ENCODE results near the gene HAAO. TPM values are rescaled to one million over a fixed set of nuclear protein-coding genes. Genes with fewer than 3 reads are reported as not detected.
A peak's percentile ranks its signal among the peaks of the same experiment; 100 is the strongest.

Gene HAAO
- total RNA-seq, 1 experiment from 2014 or later, result not detected

DNA sequence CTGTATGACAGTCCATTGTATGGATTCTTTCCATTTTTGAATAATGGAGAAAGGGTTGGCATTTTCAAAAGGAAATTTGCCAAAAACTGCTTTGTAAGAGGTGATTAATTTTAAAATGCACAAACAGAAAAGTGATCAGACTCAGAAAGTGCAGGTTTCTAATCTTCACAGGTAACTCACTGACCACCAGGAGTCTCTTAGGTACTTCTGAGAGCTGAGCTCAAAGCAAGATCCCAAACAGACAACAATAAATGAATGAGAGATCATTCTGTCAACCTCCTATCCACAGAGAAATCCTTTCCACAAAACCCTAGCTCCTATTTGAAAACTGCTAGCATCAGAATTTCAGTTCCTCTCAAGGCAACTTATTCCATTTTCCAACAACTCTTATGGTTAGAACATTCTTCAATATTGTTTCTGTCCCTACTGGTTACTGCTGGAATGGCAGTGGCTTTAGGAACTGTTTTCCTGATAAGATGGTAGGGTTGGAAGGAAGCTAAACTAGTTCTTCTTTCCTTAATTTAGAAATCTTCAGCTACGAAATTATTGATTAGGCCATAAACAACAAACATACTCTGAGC is 20.6 kb upstream of the HAAO start:
- POLR2A ChIA-PET (ENCODE audit: unreplicated experiment), result interaction anchor here (0.5 to 1.1 kb wide), 2 partner anchors 11 to 822 kb away, joined by 5 read pairs; no protein-coding TSS in a partner anchor

DNA sequence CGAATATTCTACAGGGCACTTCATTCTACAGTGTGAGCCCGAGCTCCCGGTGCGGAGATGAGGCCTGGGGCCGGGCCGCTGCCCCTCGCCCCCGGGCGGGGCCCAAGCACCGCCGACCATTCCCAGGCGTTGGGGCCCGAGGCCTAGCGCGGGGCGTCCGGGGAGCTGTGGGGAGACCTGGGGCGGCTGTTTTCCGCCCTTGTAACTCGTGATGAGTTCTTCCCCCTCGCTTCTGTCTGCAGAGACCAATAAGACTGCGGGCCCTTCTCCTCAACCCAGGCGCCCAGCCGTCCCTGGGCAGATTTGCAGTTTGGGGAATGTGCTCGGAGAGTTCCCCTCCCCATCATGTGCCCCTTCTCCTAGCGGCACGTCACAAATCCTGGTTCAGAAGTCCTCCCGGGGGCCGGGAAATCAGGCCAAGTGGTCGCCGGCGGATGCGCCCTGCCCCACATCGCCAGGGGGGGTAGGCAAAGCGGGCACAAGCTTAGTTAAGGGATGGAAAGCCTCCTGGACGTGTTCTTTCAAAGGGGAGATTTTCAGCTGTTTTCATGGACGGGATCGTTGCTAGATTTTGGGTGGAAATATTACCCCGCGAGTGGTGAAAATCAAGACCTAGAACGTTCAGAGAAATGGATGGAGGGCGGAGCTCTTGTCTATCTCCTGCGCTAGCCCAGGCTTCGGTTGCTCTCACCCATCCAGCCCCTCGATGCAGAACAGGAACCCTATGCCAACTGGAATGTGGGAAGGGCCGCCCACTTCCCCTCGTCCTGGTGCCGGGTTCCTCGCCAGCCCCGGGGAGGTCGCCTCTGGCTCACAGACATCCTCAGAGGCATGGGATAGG is 18.8 kb upstream of the HAAO start:
- H3K4me3 ChIP-seq (ENCODE audit: low read length), result peak overlapping the region; percentile 81
- H3K9ac ChIP-seq (ENCODE audit: low read length), result peak overlapping the region; percentile 93
- ATAC-seq (no peak), DNase-seq (no peak)
- no peaks in the 10 kb centered on the region for H3K79me2 ChIP-seq (ENCODE audit: low read length)
- peaks cover 16% of the 10 kb centered on the region for H3K4me1 ChIP-seq (ENCODE audit: insufficient read depth, low read length)
- peak overlapping the region; percentile 89; the same call in 1 of the 2 replicates for H3K27ac ChIP-seq (ENCODE audit: low read length)
- no peaks in the 10 kb centered on the region for H4K20me1 ChIP-seq (ENCODE audit: low read length)
- peak overlapping the region; percentile 94 for H3K4me2 ChIP-seq (ENCODE audit: low read length)
- no peaks in the 10 kb centered on the region for H3K27me3 ChIP-seq (ENCODE audit: low read length)
- H2AFZ ChIP-seq (ENCODE audit: low read length), result peak overlapping the region; percentile 80
- H3K9me2 ChIP-seq (replicated peaks; ENCODE audit: low read length), result no peaks in the 10 kb centered on the region
- TF ChIP-seq EZH2phosphoT487 (IDR thresholded peaks at IDR 0.05; ENCODE audit: borderline replicate concordance, low read length) (no peak), EZH2 (IDR thresholded peaks at IDR 0.05; ENCODE audit: low read length, unreplicated experiment) (no peak)
- TF ChIP-seq, protein P1, sequence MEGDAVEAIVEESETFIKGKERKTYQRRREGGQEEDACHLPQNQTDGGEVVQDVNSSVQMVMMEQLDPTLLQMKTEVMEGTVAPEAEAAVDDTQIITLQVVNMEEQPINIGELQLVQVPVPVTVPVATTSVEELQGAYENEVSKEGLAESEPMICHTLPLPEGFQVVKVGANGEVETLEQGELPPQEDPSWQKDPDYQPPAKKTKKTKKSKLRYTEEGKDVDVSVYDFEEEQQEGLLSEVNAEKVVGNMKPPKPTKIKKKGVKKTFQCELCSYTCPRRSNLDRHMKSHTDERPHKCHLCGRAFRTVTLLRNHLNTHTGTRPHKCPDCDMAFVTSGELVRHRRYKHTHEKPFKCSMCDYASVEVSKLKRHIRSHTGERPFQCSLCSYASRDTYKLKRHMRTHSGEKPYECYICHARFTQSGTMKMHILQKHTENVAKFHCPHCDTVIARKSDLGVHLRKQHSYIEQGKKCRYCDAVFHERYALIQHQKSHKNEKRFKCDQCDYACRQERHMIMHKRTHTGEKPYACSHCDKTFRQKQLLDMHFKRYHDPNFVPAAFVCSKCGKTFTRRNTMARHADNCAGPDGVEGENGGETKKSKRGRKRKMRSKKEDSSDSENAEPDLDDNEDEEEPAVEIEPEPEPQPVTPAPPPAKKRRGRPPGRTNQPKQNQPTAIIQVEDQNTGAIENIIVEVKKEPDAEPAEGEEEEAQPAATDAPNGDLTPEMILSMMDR (conservative IDR thresholded peaks at IDR 0.05; ENCODE audit: low read depth, low read length), result no peak
- intact Hi-C loops (cut with micrococcal nuclease), result no loop called here
- no peaks in the 10 kb centered on the region for H3F3A ChIP-seq (ENCODE audit: low read length, unreplicated experiment)
- POLR2A ChIA-PET (ENCODE audit: unreplicated experiment), result no interaction called here
- no peaks in the 10 kb centered on the region for H3K9me3 ChIP-seq (ENCODE audit: low read length)
- H3K36me3 ChIP-seq (ENCODE audit: low read depth, low read length), result no peaks in the 10 kb centered on the region
- no TSS peak for BruUV-seq (replicated peaks)
- CTCF ChIA-PET, result interaction anchor here (0.6 kb wide), 1 partner anchor 169 kb away, joined by 5 read pairs; no protein-coding TSS in a partner anchor

More for the DNA sequence above, 20.6 kb upstream of the HAAO start:
- H3K9ac ChIP-seq (ENCODE audit: low read length), result no peak overlapping the region
- H4K20me1 ChIP-seq (ENCODE audit: low read length), result no peaks in the 10 kb centered on the region
- peaks cover 16% of the 10 kb centered on the region for H3K4me1 ChIP-seq (ENCODE audit: insufficient read depth, low read length)
- H3K27ac ChIP-seq (ENCODE audit: low read length), result no peak overlapping the region
- no peaks in the 10 kb centered on the region for H3K36me3 ChIP-seq (ENCODE audit: low read depth, low read length)
- no peak overlapping the region for H2AFZ ChIP-seq (ENCODE audit: low read length)
- H3K79me2 ChIP-seq (ENCODE audit: low read length), result no peaks in the 10 kb centered on the region
- no peak overlapping the region for H3K4me3 ChIP-seq (ENCODE audit: low read length)
- BruUV-seq (replicated peaks), result no TSS peak
- no peak for TF ChIP-seq EZH2phosphoT487 (IDR thresholded peaks at IDR 0.05; ENCODE audit: borderline replicate concordance, low read length)
- TF ChIP-seq, protein P1 (conservative IDR thresholded peaks at IDR 0.05; ENCODE audit: low read depth, low read length), result peak; percentile 82
- TF ChIP-seq EZH2 (IDR thresholded peaks at IDR 0.05; ENCODE audit: low read length, unreplicated experiment), result no peak
- no peaks in the 10 kb centered on the region for H3K27me3 ChIP-seq (ENCODE audit: low read length)
- no peak overlapping the region for H3K4me2 ChIP-seq (ENCODE audit: low read length)
- intact Hi-C loops (cut with micrococcal nuclease), result no loop called here
- DNase-seq (peak; percentile 56), ATAC-seq (no peak)
- CTCF ChIA-PET, result interaction anchor here (0.5 to 0.6 kb wide), 3 partner anchors 17 to 987 kb away, joined by 3 to 6 read pairs (median 4); no protein-coding TSS in a partner anchor
- no peaks in the 10 kb centered on the region for H3F3A ChIP-seq (ENCODE audit: low read length, unreplicated experiment)
- H3K9me2 ChIP-seq (replicated peaks; ENCODE audit: low read length), result no peaks in the 10 kb centered on the region
- H3K9me3 ChIP-seq (ENCODE audit: low read length), result no peaks in the 10 kb centered on the region
